IMR-90 (cell line): ENCODE measurements around the gene SORCS1. TPM values are rescaled to one million over a fixed set of nuclear protein-coding genes. Genes with fewer than 3 reads are reported as not detected.

ENCODE experiments used
- ATAC-seq: fragments of 200-7000 bp; cut with Tn5 transposase; 2 replicates; pipeline ENCODE4 v1.9.1; 2020; ENCODE audit warnings: low read depth, mild to moderate bottlenecking, moderate library complexity
- BruUV-seq: library from RNA; stranded (reverse); fragments of 400-500 nt; replicated peaks from 2 replicates; lab custom pipeline; 2021; lab: Mats Ljungman, UMichigan
- CTCF ChIA-PET: fragments of 300-600 bp; formaldehyde crosslinking; extraction: SDS; loops from one replicate; lab custom pipeline; 2021; ENCODE audit warnings: antibody characterized with exemption; lab: Yijun Ruan, JAX
- POLR2A ChIA-PET: fragments of 300-600 bp; sonication (Branson Sonifier 250); formaldehyde crosslinking; loops from one replicate; lab custom pipeline; 2022; ENCODE audit warnings: antibody characterized with exemption; ENCODE audit not compliant: unreplicated experiment; lab: Charles Lee
- DNase-seq: peaks from one replicate; pipeline ENCODE4 v3.0.0; 2013
- H2AFZ ChIP-seq: replicated peaks from 2 replicates; pipeline ENCODE3; 2013; ENCODE audit warnings: low read length, mild to moderate bottlenecking; ENCODE audit not compliant: poor library complexity
- H2AK5ac ChIP-seq: 2 replicates; pipeline ENCODE4 v1.6.1; 2013; ENCODE audit warnings: low read depth, low read length, inconsistent platforms
- H2AK9ac ChIP-seq: replicated peaks from 2 replicates; pipeline ENCODE3; 2013; ENCODE audit warnings: mild to moderate bottlenecking, low read depth, low read length, moderate library complexity; ENCODE audit not compliant: poor library complexity
- H2BK120ac ChIP-seq: 2 replicates; pipeline ENCODE4 v1.6.1; 2013; ENCODE audit warnings: low read depth, low read length, inconsistent platforms
- H2BK15ac ChIP-seq: 3 replicates; pipeline ENCODE4 v1.6.1; 2013; ENCODE audit warnings: low read depth, low read length, inconsistent platforms
- H2BK20ac ChIP-seq: 2 replicates; pipeline ENCODE4 v1.6.1; 2013; ENCODE audit warnings: low read depth, mild to moderate bottlenecking, inconsistent platforms, low read length, moderate library complexity
- H2BK5ac ChIP-seq: 2 replicates; pipeline ENCODE4 v1.6.1; 2013; ENCODE audit warnings: mild to moderate bottlenecking, low read depth, low read length, inconsistent platforms; ENCODE audit not compliant: poor library complexity, severe bottlenecking
- H3K14ac ChIP-seq: replicated peaks from 2 replicates; pipeline ENCODE4 v1.6.1; 2013; ENCODE audit warnings: low read depth, low read length, inconsistent platforms
- H3K18ac ChIP-seq: 2 replicates; pipeline ENCODE4 v1.6.1; 2013; ENCODE audit warnings: low read depth, low read length, control low read depth
- H3K23ac ChIP-seq: 2 replicates; pipeline ENCODE4 v1.6.1; 2013; ENCODE audit warnings: low read depth, low read length, inconsistent platforms
- H3K27ac ChIP-seq: 2 replicates; pipeline ENCODE4 v1.5.1; 2013; ENCODE audit warnings: mild to moderate bottlenecking, control low read depth, low read length; ENCODE audit not compliant: insufficient read depth
- H3K27me3 ChIP-seq: 2 replicates; pipeline ENCODE4 v1.6.1; 2013; ENCODE audit warnings: low read length; ENCODE audit not compliant: control insufficient read depth, insufficient read depth
- H3K36me3 ChIP-seq: 2 replicates; pipeline ENCODE4 v1.6.1; 2013; ENCODE audit warnings: low read length, mixed read lengths; ENCODE audit not compliant: control insufficient read depth, insufficient read depth
- H3K4ac ChIP-seq: 2 replicates; pipeline ENCODE4 v1.6.1; 2013; ENCODE audit warnings: low read depth, low read length, inconsistent platforms
- H3K4me1 ChIP-seq: 2 replicates; pipeline ENCODE4 v1.6.1; 2013; ENCODE audit warnings: low read length, mixed read lengths; ENCODE audit not compliant: control insufficient read depth, insufficient read depth
- H3K4me2 ChIP-seq: 2 replicates; pipeline ENCODE4 v1.6.1; 2013; ENCODE audit warnings: low read depth, mild to moderate bottlenecking, control low read depth, low read length, moderate library complexity
- H3K4me3 ChIP-seq: 2 replicates; pipeline ENCODE4 v1.5.1; 2013; ENCODE audit warnings: low read depth, mild to moderate bottlenecking, control low read depth, low read length, moderate library complexity; ENCODE audit not compliant: insufficient read depth
- H3K56ac ChIP-seq: 2 replicates; pipeline ENCODE4 v1.6.1; 2013; ENCODE audit warnings: low read length, inconsistent platforms; ENCODE audit not compliant: insufficient read depth; ENCODE audit errors: extremely low read depth
- H3K79me1 ChIP-seq, 2 experiments: 2 replicates each; pipeline ENCODE4 v1.6.1; 2013; ENCODE audit warnings: low read length in 2 of 2, inconsistent platforms in 1 of 2, low read depth in 1 of 2
- H3K9ac ChIP-seq: 2 replicates; pipeline ENCODE4 v1.6.1; 2013; ENCODE audit warnings: low read depth, low read length, control low read depth
- H3K9me1 ChIP-seq: 2 replicates; pipeline ENCODE4 v1.6.1; 2013; ENCODE audit warnings: low read length, inconsistent platforms; ENCODE audit not compliant: insufficient read depth
- H3K9me3 ChIP-seq: 2 replicates; pipeline ENCODE4 v1.6.1; 2013; ENCODE audit warnings: low read length; ENCODE audit not compliant: control insufficient read depth, insufficient read depth
- H4K20me1 ChIP-seq: 2 replicates; pipeline ENCODE4 v1.6.1; 2013; ENCODE audit warnings: low read length, inconsistent platforms; ENCODE audit not compliant: insufficient read depth
- H4K5ac ChIP-seq: 2 replicates; pipeline ENCODE4 v1.6.1; 2013; ENCODE audit warnings: mild to moderate bottlenecking, low read depth, low read length, control low read depth
- H4K8ac ChIP-seq, 2 experiments: 2 replicates each; pipeline ENCODE4 v1.6.1; 2013; ENCODE audit warnings: low read depth in 2 of 2, low read length in 2 of 2, control low read depth in 1 of 2, inconsistent platforms in 1 of 2
- H4K91ac ChIP-seq: 2 replicates; pipeline ENCODE4 v1.6.1; 2013; ENCODE audit warnings: low read depth, low read length, inconsistent platforms; ENCODE audit not compliant: insufficient read depth
- RCOR1 ChIP-seq: IDR thresholded peaks from 2 replicates; pipeline ENCODE4 v1.6.1; 2012; ENCODE audit warnings: mild to moderate bottlenecking, low read length, improper control_type of control experiment; ENCODE audit not compliant: insufficient replicate concordance
- WGBS, 2 experiments: methylation state at CpG; one replicate each; pipeline versions ENCODE4 v1.1.5 to v1.1.7; 2013; ENCODE audit warnings: missing lambda C conversion rate in 2 of 2; ENCODE audit not compliant: insufficient read length in 1 of 2; ENCODE audit errors: extremely low coverage in 2 of 2; 5-methylcytosine and 5-hydroxymethylcytosine counted together
- dilution Hi-C: fragments of 300-500 bp; cut with HindIII; formaldehyde crosslinking; loops from one replicate; pipeline ENCODE4 v1.14.3; 2018; ENCODE audit warnings: low sequenced_read_pairs; ENCODE audit not compliant: unreplicated experiment
- in situ Hi-C: fragments of 300-500 bp; cut with MboI; formaldehyde crosslinking; loops from 3 replicates; pipeline ENCODE4 v1.14.3; 2019; ENCODE audit warnings: low sequenced_read_pairs, inconsistent platforms, mixed read lengths
- intact Hi-C: fragments of 100-400 bp; cut with micrococcal nuclease; formaldehyde crosslinking; loops from 2 replicates; pipeline ENCODE4 v1.10.0; 2022
- microRNA-seq, 2 experiments: library from miRNA; stranded (forward) in 1 of 2; unstranded in 1 of 2; fragments of 10-50 nt in 1 of 2; fragments of <30 nt in 1 of 2; gene quantifications in 1 of 2; microRNA quantifications in 1 of 2; one replicate each; pipeline versions ENCODE3 to v1.1.0; 2013 to 2020; ENCODE audit not compliant: insufficient read depth in 1 of 2, insufficient read length in 1 of 2, unreplicated experiment in 1 of 2
- polyA plus RNA-seq, 3 experiments: library from polyadenylated mRNA; depleted of rRNA; stranded (reverse); fragments of >200 nt; gene quantifications; 2 replicates each; pipeline ENCODE4 v1.2.3, GENCODE V29; 2012; ENCODE audit warnings: low replicate concordance in 1 of 3
- small RNA-seq, 5 experiments: library from RNA; depleted of rRNA; stranded (forward); fragments of <200 nt; gene quantifications; one replicate each; pipeline ENCODE3, GENCODE V24; 2012
- total RNA-seq: library from RNA; depleted of rRNA; stranded (reverse); fragments of >200 nt; gene quantifications from 2 replicates; pipeline ENCODE4 v1.2.3, GENCODE V29; 2012

The SORCS1 gene
- total and polyA plus RNA-seq, 2 of the 4 experiments (the other 2 are of a cell fraction): under 0.01 TPM; not detected in 1

DNA sequence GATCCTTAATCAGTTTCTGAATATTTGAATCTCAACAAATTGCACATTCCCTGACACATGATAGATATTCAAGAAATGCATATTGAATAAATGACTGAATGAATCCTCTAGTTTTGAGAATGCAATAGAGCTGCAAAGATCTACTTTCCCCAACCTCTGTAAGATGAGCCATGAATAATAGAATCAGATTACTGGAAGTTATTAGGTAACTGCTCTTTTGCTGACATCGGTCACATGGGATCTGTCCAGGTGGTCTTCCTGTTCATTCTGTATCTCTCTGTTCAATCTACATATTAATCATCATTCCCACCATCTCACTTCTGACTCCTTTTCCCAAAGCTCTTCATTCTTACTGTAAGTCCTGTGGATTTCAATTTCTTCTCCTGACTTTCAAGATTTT is 638.7 kb downstream of the SORCS1 start:
- no peak overlapping the region for H3K4ac ChIP-seq
- H3K27me3 ChIP-seq: no peaks in the 10 kb centered on the region
- DNase-seq (no peak), ATAC-seq (no peak)
- H2BK5ac ChIP-seq: no peak overlapping the region
- H3K4me1 ChIP-seq: no peaks in the 10 kb centered on the region
- H2BK15ac ChIP-seq: no peak overlapping the region
- no peak overlapping the region for H4K91ac ChIP-seq
- no peak overlapping the region for H3K4me3 ChIP-seq
- H3K9me1 ChIP-seq: no peaks in the 10 kb centered on the region
- TF ChIP-seq RCOR1: no peak
- H3K23ac ChIP-seq: no peak overlapping the region
- dilution Hi-C loops (no loop called here), in situ Hi-C loops (no loop called here), intact Hi-C loops (no loop called here)
- H3K79me1 ChIP-seq: no peaks in the 10 kb centered on the region
- BruUV-seq: no TSS peak
- no peak overlapping the region for H4K8ac ChIP-seq
- no peaks in the 10 kb centered on the region for H3K9me3 ChIP-seq
- no peaks in the 10 kb centered on the region for H3K36me3 ChIP-seq
- H2BK120ac ChIP-seq: no peak overlapping the region
- H4K20me1 ChIP-seq: no peaks in the 10 kb centered on the region
- ChIA-PET POLR2A (no interaction called here), CTCF (interaction anchor here (0.6 kb wide), 1 partner anchor 280 kb away, joined by 3 read pairs; no protein-coding TSS in a partner anchor)
- H3K56ac ChIP-seq: no peak overlapping the region
- H3K14ac ChIP-seq: no peak overlapping the region
- H2AK9ac ChIP-seq: no peak overlapping the region
- no peak overlapping the region for H3K18ac ChIP-seq
- no peak overlapping the region for H4K5ac ChIP-seq
- no peak overlapping the region for H3K4me2 ChIP-seq
- H3K9ac ChIP-seq: no peak overlapping the region
- no peak overlapping the region for H2AFZ ChIP-seq
- no peak overlapping the region for H2AK5ac ChIP-seq
- H3K27ac ChIP-seq: no peak overlapping the region
- no peak overlapping the region for H2BK20ac ChIP-seq
- no CpG with 5 or more reads among the region's 1 CpG for WGBS, 2 experiments

Small RNAs within 50 kb of the gene (microRNA-seq; reads per million reads assigned to microRNA genes)
- 3.1 reads per million for gene RNA5SP325 (ENCODE audit: insufficient read depth, insufficient read length)

Small RNAs within 50 kb of the gene (small RNA-seq; reads per million reads assigned to genes)
- gene RNA5SP325: 0.11 to 11.5 (median 3.7) reads per million in 5 experiments
